Measurements from ENCODE around the gene PRIMA1.

DNA sequence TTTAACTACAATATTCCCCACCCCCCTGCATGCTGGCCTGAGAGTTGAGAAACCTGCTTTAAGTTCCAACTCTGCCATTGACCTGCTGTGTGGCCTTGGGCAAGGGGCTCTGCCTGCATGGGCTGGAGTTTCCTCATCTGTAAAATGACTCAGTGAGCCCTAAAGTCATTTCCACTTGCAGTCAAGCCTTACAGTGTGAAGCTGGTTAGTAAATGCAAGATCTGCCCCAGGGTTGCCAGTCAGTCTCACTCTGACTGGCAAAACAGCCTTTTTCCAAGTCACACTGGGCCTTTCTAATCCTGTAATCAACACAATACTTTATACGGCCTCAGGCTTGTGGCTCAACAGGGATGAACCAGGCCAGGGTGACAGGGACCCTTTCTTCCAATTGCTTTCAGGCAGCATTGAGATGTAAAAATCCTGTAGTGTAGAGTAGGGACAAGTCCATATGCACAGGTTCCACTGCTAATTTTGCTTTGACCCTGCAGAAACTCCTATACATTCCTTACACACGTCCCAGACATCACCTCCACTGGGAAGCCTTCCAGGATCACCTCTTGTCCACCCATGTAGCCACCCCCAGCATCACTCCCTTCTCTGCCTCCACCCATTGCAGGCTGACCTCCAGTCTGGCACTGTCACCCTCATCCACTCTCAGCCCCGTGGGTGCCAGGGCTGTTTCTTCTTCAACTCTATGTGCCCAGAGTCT lies 42.6 kb upstream of the PRIMA1 start:
- TF ChIP-seq, protein P1, sequence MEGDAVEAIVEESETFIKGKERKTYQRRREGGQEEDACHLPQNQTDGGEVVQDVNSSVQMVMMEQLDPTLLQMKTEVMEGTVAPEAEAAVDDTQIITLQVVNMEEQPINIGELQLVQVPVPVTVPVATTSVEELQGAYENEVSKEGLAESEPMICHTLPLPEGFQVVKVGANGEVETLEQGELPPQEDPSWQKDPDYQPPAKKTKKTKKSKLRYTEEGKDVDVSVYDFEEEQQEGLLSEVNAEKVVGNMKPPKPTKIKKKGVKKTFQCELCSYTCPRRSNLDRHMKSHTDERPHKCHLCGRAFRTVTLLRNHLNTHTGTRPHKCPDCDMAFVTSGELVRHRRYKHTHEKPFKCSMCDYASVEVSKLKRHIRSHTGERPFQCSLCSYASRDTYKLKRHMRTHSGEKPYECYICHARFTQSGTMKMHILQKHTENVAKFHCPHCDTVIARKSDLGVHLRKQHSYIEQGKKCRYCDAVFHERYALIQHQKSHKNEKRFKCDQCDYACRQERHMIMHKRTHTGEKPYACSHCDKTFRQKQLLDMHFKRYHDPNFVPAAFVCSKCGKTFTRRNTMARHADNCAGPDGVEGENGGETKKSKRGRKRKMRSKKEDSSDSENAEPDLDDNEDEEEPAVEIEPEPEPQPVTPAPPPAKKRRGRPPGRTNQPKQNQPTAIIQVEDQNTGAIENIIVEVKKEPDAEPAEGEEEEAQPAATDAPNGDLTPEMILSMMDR (IDR thresholded peaks at IDR 0.05; ENCODE audit: low read depth, low read length, poor library complexity, severe bottlenecking) = no peak
- no peak for TF ChIP-seq EZH2phosphoT487 (IDR thresholded peaks at IDR 0.05; ENCODE audit: borderline replicate concordance, low read length)
